Lower leg skin (tissue), 3 donors: ENCODE measurements around the gene DTNB.

Experiments
- POLR2A ChIP-seq, 2 donors: fragments of 450-650 bp; IDR thresholded peaks; one replicate each; pipeline ENCODE4 v1.6.1; 2016 to 2017; ENCODE audit warnings: antibody characterized with exemption in 2 of 2, mild to moderate bottlenecking in 1 of 2, moderate library complexity in 1 of 2
- TF ChIP-seq, protein P1 (sequence below), 3 donors: fragments of 450-650 bp; IDR thresholded peaks; one replicate each; pipeline ENCODE4 v1.5.1; 2016; ENCODE audit warnings: antibody characterized with exemption in 3 of 3, mild to moderate bottlenecking in 3 of 3, moderate library complexity in 2 of 3

DNA sequence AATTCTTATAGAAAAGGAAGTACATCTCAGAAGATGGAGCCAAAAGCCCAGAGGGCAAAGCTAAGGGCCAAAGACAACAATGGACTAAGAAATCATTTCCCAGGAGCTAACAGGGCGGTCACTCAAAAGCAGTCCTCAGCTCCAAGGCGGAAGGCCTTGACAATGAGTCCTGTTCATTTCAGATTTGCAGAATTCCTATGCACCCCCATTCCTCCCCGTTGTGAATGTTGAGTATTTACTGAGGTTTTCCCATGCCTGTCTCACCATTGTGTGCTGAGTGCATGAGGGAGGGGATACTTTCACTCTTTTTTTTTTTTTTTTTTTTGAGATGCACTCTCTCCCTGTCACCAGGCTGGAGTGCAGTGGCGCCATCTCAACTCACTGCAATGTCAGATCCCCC is 18.8 kb upstream of the DTNB start:
- TF ChIP-seq, protein P1, sequence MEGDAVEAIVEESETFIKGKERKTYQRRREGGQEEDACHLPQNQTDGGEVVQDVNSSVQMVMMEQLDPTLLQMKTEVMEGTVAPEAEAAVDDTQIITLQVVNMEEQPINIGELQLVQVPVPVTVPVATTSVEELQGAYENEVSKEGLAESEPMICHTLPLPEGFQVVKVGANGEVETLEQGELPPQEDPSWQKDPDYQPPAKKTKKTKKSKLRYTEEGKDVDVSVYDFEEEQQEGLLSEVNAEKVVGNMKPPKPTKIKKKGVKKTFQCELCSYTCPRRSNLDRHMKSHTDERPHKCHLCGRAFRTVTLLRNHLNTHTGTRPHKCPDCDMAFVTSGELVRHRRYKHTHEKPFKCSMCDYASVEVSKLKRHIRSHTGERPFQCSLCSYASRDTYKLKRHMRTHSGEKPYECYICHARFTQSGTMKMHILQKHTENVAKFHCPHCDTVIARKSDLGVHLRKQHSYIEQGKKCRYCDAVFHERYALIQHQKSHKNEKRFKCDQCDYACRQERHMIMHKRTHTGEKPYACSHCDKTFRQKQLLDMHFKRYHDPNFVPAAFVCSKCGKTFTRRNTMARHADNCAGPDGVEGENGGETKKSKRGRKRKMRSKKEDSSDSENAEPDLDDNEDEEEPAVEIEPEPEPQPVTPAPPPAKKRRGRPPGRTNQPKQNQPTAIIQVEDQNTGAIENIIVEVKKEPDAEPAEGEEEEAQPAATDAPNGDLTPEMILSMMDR (IDR thresholded peaks at IDR 0.05), result no peak
- TF ChIP-seq POLR2A (IDR thresholded peaks at IDR 0.05), result no peak
